ENCODE measurements around the gene CDK19. TPM values are rescaled to one million over a fixed set of nuclear protein-coding genes. Genes with fewer than 3 reads are reported as not detected.

CDK19 gene
- total and polyA plus RNA-seq, 9 of the 15 experiments (the other 6 are each of a cell fraction or from before 2014, with no cell fraction given): 3.8 to 15.2 (median 7.4) TPM

DNA sequence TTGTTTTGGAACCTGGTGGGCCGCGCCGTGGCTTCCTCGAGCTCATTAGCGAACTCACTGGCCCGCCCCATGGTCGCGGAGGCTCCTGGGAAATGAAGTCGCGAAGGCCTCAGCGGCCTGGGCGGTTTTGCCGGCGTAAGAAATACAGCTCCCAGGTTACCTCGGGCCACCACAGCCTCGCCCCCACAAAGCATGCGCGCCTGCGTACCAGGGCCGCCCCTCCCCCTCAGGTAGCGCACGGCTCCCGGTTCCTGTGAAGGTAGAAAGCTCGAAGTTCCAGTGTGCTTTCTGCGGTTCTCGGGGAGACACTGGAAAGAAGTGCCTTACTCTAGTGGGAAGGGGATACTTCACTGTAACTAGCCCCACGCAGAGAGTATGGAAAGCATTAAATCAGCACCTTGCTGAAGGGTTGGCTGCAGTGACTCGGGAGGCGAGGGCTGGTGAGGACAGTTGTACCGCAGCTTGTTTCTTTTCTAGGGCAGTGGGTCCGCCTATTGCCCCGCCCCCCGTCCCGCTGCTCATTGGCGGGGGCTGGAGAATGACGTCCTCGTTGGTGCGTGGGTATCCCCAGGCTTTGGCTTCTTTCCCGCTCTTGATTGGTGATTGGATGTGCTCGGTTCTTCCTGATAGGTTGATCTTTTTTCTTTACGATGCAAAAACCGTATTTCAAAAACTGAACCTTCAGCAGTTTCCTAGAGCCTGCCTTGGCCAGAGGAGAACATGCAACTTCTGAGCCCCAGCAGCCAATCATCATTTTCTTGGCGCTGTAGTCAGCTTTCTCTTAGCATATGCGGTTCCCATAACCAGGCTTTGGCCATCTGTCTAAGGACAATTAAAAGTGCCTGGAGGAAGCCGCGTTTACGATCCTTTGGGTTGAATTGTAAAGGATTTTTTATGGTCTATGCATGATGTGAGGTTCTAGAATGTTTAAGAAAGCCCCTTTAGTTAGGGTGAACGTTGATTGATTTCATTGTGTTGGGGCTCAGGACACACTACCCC, at the start of gene CDK19 (continued):
- TF ChIP-seq, protein P1, sequence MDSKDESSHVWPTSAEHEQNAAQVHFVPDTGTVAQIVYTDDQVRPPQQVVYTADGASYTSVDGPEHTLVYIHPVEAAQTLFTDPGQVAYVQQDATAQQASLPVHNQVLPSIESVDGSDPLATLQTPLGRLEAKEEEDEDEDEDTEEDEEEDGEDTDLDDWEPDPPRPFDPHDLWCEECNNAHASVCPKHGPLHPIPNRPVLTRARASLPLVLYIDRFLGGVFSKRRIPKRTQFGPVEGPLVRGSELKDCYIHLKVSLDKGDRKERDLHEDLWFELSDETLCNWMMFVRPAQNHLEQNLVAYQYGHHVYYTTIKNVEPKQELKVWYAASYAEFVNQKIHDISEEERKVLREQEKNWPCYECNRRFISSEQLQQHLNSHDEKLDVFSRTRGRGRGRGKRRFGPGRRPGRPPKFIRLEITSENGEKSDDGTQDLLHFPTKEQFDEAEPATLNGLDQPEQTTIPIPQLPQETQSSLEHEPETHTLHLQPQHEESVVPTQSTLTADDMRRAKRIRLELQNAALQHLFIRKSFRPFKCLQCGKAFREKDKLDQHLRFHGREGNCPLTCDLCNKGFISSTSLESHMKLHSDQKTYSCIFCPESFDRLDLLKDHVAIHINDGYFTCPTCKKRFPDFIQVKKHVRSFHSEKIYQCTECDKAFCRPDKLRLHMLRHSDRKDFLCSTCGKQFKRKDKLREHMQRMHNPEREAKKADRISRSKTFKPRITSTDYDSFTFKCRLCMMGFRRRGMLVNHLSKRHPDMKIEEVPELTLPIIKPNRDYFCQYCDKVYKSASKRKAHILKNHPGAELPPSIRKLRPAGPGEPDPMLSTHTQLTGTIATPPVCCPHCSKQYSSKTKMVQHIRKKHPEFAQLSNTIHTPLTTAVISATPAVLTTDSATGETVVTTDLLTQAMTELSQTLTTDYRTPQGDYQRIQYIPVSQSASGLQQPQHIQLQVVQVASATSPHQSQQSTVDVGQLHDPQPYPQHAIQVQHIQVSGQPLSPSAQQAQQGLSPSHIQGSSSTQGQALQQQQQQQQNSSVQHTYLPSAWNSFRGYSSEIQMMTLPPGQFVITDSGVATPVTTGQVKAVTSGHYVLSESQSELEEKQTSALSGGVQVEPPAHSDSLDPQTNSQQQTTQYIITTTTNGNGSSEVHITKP (IDR thresholded peaks at IDR 0.05; ENCODE audit: partially characterized antibody): no peak
- TF ChIP-seq ILK (tag; IDR thresholded peaks at IDR 0.05; ENCODE audit: borderline replicate concordance, low read depth) (no peak), PURB (CRISPR knock-in tag; IDR thresholded peaks at IDR 0.05; ENCODE audit: low read depth) (no peak), NCOA4 (IDR thresholded peaks at IDR 0.05; ENCODE audit: partially characterized antibody) (no peak), RAD21 (CRISPR knock-in tag; conservative IDR thresholded peaks at IDR 0.05 in 1 of 2, IDR thresholded peaks at IDR 0.05 in 1 of 2) (peak in 1 of 2 experiments; percentile 9; a peak in 1 of 4 replicates), ZNF76 (CRISPR knock-in tag; IDR thresholded peaks at IDR 0.05; ENCODE audit: borderline replicate concordance) (no peak), CBX5 (IDR thresholded peaks at IDR 0.05; ENCODE audit: borderline replicate concordance, low read depth) (0 out of 2 replicates have a peak, but pooled peaks have one; percentile 22), TCF7L2 (IDR thresholded peaks at IDR 0.05; ENCODE audit: low read depth, low read length) (no peak), ZNF212 (CRISPR knock-in tag; IDR thresholded peaks at IDR 0.05) (no peak), CAMTA2 (CRISPR knock-in tag; conservative IDR thresholded peaks at IDR 0.05) (no peak), HNRNPLL (IDR thresholded peaks at IDR 0.05; ENCODE audit: low read depth, low read length, poor library complexity, severe bottlenecking) (peak; percentile 70)
- TF ChIP-seq, protein P2, sequence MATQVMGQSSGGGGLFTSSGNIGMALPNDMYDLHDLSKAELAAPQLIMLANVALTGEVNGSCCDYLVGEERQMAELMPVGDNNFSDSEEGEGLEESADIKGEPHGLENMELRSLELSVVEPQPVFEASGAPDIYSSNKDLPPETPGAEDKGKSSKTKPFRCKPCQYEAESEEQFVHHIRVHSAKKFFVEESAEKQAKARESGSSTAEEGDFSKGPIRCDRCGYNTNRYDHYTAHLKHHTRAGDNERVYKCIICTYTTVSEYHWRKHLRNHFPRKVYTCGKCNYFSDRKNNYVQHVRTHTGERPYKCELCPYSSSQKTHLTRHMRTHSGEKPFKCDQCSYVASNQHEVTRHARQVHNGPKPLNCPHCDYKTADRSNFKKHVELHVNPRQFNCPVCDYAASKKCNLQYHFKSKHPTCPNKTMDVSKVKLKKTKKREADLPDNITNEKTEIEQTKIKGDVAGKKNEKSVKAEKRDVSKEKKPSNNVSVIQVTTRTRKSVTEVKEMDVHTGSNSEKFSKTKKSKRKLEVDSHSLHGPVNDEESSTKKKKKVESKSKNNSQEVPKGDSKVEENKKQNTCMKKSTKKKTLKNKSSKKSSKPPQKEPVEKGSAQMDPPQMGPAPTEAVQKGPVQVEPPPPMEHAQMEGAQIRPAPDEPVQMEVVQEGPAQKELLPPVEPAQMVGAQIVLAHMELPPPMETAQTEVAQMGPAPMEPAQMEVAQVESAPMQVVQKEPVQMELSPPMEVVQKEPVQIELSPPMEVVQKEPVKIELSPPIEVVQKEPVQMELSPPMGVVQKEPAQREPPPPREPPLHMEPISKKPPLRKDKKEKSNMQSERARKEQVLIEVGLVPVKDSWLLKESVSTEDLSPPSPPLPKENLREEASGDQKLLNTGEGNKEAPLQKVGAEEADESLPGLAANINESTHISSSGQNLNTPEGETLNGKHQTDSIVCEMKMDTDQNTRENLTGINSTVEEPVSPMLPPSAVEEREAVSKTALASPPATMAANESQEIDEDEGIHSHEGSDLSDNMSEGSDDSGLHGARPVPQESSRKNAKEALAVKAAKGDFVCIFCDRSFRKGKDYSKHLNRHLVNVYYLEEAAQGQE (IDR thresholded peaks at IDR 0.05; ENCODE audit: borderline replicate concordance): no peak
- TF ChIP-seq, protein P2 (CRISPR knock-in tag; IDR thresholded peaks at IDR 0.05; ENCODE audit: low read depth): no peak

All from K562 (cell line).